ENCODE data around the gene ORC4.

The ORC4 gene

DNA sequence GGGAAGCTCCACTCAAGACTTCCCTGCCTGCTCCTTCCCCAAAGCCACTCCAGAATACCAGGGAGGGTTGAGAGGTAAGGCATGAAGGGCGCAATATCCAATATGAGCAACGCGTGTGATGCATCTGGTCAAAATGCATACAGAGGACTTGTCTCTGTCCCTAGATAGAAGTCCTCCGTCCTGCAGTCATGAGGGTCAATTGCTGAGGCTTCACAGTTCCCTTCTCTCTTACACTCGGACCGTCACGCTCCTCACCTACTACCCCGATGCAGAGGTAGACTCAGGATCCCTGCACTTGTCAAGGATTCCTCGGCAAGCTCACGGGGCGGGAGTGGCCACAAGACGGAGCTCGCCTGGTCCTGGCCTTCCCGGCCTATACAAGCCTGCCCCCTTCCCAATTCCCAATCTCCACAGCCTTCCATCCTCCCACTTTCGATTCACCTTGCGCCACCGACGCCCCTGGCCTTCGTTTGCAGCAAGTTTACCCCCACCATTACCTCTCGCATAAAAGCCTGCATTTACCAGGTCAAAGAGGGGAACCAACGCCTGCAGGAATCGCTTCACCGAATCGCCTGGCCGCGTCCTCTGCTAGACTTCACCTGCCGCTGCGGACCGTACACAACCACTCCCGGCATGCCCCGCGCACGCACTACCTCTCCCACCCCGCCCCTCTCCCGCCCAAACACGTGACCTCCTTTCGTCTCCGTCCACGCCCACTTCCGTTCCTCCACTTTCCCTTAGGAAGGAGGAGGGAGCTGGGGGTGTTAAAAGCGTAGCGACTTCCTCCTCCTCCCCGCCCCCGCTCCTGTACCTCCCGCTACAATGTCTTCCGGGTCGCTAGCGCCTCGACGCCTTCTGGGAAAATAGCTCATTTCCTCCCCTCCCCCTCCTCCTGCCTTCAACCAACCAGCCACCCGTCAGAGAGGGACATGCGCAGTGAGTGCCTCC, at the start of gene ORC4:
ORC4 (minus strand) TSS at position 627 of the 948 bp plus-strand sequence. CDS start 44,779 bp downstream, outside the sequence.
- peak; percentile 99 for DNase-seq (ENCODE audit: low read depth)

DNA sequence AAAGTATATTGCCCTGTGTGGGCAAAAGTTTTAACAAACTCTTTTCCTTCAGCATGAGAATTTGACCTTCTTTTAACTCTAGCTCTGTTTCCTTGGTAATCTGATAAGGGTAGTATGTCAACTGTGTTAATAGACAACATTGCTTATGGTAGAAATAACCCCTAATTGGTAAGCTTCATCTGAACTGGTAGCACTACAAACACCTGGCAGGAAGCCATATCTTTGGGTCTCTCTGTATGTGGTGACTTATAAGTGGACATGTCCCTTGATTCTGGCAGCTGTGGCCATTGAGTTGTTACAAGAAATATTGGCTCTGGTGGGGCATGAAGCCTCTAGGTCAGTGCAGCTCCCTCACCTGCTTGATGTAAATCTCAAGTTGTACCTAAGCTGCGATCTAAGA, 47.3 kb upstream of the ORC4 start:
- DNase-seq (ENCODE audit: low read depth): no peak

DNA sequence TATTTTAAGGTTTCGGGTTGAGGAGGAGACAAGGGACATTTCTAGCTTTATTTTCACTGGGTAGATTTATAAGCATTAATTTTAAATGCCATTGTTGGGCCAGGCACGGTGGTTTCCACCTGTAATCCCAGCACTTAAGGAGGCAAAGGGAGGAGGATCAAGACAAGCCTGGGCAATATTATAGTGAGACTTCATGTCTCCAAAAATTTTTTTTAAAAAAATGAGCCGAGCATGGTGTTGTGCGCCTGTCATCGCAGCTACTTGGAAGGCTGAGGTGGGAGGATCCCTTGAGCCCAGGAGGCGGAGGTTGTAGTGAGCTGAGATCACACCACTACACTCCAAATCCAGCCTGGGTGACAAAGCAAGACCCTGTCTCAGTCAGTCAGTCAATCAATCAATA, 45.4 kb upstream of the ORC4 start:
- no peak for DNase-seq (ENCODE audit: low read depth)

DNA sequence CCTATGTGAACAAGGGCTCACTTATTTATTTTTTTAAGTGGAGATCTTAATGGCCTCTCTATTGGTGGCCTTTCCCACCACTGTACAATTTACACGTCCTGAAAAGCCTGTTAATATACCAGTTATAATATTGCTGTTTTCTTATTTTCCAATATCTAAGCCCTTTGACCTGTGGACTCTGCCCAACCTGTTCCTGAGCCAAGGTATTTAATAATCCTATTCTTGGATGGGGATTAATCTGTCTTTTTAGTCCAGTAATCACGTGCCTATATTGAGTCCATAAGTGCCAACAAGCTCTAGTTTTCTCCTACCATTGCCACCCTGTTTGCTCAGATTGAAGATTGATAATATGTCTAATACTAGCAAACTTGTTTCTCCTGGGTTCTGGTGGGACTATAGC, 43.1 kb upstream of the ORC4 start:
- no peak for DNase-seq (ENCODE audit: low read depth)

DNA sequence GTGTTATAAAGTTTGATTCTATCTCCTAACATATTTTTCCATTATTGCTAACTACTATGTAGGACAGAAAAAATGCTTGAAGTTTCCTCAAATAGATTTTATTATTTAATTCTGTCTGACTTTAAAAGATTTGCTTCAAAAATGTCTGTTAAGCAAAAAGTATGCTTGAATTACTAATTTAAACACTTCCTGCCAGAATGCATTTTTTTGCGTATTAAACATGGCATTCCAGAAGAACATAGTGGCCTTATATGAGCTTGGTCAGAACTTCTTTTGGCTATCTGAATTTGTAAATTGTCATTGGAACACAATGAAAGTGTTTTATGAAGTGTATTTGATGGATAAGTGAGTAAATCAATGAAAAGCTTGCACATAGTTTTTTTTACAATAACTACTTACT, 38.1 kb upstream of the ORC4 start:
- no peak for DNase-seq (ENCODE audit: low read depth)

DNA sequence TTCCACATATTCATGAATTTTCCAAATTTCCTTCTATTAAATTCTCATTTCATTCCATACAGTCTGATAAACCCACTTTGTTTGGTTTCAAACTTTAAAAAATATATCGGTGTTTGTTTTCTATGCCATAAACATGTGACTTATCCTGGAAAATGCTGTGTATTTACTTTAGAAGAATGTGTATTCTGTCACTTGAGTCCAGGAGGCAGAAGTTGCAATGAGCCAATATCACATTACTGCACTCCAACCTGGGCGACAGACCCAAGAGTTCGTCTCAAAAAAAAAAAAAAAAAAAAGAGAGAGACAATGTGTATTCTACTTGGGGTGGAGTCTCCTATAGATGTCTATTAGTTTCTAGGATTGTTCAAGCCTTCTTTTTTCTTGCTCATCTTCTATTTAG, 32.1 kb upstream of the ORC4 start:
- DNase-seq (ENCODE audit: low read depth): no peak

DNA sequence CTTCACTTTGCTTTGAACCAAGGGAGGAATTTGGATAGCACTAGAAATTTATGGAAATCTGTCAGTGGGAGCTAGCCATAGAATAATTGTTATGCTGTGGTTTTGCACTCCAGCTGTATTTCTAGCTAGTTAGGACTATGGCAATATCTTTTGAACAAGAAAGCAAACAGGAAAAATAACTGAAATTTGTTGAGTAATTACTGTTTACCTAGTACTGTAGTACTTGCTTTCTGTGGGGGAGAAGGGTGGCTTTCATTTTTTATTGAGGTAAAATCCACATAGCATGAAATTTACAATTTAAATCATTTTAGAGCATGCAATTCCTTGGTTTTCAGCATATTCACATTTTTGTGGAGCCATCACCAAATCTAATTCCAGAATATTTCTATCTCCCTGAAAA, 28.7 kb upstream of the ORC4 start:
- DNase-seq (ENCODE audit: low read depth): no peak

DNA sequence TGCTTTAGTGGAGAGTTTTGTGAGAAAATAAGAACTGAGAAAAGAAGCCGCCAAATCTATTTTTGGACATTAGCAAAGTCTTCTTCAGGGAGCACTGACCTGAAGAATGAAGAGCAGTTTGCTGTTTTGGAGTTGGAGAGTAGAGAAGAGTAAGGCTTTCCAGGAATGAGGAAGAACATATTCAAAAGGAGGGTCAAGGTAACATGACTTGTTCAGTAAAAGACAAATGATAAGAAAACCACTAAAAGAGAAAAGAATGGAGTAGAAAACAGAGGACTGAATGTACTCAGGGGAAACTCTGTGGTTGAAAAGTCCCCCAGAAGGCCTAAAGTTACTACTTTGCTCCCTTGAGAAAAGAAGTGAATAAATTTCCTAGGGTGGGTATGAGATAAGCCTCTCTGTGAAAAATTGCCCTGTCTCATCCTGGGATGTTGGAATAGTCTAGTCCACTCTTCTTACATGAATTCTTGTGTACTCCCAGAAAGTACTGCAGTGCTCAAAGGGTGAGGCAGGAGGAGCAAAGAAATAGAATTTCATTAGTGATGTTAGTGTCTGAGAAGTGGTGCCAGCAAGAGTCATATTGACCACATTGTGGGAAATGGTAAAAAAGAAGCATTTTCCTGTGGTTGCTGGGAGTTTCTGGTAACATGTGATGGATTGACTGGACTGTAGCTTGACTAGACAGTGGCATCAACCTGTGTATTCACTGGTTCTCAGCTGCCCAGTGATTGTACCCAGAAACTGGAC, 28.1 kb upstream of the ORC4 start:
- peak; percentile 83 for DNase-seq (ENCODE audit: low read depth)

DNA sequence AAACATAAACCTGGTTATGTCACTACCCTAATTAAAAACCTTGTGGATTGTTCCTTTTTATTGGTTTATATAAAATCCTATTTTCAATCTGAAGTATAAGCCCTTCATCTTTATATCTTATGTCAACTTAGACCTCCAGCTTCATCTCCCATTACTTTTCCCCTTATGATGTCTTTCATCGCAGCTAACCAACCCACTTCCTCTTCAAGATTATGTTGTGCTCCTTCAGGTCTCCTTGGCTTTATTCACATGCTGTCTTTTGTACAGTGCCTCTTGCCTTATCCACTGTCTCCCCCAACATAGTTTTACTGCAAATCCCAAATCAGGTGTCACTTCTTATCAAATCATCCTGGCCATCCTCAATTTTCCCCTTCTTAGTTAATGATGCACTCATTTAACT, 26.3 kb upstream of the ORC4 start:
- DNase-seq (ENCODE audit: low read depth): no peak

DNA sequence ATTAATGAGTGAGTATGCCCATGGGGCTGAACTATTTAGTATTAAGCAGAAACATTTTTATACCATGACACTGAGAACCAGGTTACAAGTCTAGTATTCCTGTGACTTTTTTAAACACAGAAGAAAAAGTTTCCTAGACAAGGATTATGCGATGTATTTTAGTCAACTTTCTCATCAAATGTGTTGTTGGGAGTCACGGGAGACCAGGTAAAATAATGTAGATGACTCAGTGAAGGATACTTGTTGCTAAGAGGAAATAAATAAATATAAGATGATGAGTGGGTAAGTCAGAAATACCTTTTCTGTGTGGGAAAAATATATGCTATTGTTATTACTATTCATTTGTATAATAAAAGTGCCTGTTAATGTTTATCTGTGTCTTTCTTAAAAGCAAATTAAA, 23.8 kb upstream of the ORC4 start:
- DNase-seq (ENCODE audit: low read depth): no peak

DNA sequence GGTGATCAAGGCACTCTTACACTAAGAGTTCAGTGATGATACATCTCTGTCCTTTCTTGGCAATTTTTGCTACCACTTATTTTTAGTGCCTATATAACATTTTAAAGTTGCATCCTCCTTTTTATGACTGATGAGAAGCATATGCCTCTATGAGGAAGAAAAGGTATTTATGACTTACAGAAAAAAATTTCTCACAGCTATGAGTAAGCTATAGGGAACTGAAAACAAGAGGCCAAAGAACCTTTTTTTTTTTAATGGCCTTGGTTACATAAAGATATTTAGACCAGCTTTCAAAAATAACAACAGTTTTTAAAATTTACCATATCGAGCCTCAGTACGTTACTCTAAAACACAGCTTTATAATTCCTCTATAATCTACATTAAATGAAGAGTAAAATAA, 21.7 kb upstream of the ORC4 start:
- no peak for DNase-seq (ENCODE audit: low read depth)

DNA sequence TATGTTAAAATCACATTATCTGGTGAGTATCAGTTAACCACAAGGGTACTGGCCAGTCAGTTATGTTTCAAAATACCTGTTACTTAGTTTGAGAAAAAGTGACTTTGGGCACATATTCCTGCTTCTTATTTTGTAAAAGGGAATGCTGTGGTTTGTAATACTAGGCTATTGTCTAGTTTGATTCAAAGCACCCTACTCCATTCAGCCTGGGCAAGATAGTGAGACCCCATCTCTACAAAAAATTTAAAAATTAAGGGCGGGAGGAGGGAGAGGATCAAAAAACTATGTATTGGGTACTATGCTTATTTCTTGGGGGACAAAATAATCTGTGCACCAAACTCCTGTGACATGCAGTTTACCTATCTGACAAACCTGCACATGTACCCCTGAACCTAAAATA, 19.2 kb upstream of the ORC4 start:
- DNase-seq (ENCODE audit: low read depth): peak; percentile 42

DNA sequence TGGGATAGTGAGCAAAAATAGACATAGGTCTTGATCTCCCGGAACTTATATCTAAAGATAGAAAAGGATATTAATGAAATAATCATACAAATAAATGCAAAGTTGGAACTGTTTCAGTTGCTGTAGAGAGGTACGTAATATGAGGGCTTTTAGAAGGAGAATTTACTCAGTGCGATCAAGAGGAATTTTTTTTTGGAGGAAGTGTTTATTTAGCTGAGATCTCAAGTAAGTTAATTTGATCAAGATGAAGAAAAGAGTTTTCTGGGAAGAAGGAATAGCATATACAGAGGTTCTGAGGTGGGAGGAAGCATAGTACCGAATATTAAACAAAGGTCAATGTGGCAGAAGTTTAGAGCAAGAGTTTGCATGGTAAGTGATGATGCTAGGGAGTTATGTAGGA, 11.7 kb upstream of the ORC4 start:
- no peak for DNase-seq (ENCODE audit: low read depth)

DNA sequence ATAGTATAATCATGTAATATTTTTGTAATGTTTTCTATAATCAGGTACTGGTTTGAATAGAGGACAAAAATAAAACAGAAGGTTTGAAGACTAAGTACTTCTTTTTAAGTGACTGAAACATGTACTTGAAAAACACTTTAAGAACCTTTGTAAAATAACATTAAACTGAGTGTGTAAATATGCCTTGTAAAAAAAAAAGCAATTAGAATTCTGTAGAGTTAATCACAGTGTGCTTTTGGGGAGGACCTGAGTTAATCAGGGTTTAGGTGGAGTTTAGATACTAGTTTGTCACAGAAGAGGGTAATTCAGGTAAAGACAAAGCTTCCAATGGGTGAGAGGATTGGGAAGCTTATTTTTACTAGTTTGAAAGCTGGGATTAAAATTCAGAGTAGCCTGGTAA, 10.6 kb upstream of the ORC4 start:
- no peak for DNase-seq (ENCODE audit: low read depth)

DNA sequence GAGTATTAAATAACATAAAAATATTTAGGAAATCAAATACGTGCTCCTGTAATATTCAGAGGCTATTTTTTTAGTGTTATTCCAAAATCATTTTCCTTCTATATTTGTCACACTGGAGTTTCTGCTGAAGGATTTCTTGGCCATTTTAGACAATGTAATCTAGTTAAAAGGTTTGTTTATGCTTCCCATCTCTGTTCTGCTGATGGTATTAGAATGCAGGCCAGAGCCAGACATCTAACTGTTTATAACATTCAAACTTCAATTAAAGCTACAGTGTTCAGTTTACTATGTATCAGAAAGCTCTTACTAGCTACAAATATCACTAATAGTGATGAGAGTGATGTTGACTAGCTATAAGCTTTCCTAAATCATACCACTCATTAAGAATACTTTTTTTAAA, 8.2 kb upstream of the ORC4 start:
- no peak for DNase-seq (ENCODE audit: low read depth)

DNA sequence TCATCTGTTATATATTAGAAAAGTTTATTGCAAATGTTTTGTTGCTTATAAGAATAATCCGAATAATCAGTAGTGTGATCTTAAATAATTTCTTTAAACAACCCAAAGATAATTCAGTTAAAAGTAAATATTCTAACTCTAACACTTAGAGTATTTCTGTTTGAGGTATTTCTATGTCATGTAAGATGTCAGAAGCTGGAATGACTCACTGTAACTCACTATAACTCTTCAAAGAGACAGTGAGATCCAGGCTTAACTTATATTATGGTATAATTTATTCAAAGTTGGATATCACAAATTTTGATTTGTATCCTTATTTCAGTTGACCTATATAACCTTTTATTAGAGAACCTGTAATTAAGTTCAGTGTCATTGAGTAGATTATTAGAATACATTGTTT, 7.3 kb upstream of the ORC4 start:
- no peak for DNase-seq (ENCODE audit: low read depth)

DNA sequence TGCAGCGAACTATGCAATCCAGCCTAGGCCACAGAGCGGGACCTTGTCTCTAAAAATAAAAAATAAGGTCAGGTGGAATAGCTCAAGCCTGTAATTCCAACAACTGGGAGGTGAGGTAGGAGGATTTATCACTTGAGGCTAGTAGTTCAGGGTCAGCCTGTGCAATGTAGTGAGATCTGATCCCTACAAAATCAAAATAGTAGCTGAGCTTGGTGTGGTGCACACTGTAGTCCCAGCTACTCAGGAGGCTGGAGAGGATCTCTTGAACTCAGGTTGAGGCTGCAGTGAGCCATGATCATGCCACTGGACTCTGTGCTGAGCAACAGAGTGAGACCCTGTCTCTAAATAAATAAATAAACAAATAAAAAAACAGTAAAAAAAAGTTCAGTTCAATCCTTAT, 6.0 kb upstream of the ORC4 start:
- no peak for DNase-seq (ENCODE audit: low read depth)

DNA sequence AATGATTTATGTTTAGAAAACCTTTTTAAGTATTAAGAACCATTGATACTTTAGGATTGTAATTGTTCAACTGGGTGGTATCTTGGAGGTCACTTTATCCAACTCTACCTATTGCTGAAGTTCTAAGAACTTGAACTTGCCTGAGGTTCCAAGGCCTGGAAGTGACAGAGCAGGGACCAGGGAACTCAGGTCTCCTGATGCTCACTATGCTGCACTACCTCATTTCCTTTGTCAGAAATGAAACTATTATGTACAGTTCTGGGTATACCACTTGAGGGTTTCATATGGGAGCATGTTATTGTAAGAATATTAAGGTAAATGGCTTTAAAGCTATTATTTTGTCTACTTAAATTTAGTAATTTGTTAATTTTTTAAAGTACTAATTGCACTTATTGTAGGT, 3.3 kb upstream of the ORC4 start:
- DNase-seq (ENCODE audit: low read depth): no peak

DNA sequence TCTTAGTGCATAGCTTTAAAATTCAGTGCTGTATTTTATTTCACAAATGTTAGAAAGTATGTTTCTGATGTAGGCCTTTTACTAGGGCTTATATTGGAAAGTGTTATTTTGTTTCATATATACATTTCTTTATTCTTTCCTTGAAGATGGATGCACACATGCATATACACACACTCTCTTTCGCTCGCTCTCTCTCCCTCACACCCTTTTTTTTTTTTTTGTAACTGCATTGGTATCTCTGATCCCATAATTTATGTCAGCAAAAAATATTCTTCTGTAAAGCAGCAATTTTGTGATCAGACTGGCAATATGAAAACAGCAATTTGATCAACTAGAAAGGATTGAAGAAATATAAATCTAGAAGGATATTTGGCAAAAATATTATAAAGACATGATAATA, 2.3 kb upstream of the ORC4 start:
- no peak for DNase-seq (ENCODE audit: low read depth)

DNA sequence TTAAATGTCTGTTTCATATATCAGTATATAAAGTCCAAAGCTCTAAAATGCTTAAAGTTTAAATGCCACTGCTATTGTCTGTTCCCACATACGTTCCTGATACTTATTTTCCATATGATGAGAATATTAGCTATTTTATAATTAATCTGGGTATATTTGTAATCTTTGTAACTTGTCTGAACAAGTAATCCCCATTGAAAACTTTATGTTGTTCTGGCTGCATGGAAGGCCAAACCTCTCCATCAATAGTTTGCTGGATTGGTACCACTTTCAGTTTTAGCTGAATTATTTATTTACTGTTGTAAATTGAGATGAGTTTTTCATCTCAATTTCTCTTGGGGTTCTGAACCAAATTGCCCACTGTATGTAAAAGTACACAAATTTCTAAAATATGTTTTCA, 1.8 kb upstream of the ORC4 start:
- no peak for DNase-seq (ENCODE audit: low read depth)

DNA sequence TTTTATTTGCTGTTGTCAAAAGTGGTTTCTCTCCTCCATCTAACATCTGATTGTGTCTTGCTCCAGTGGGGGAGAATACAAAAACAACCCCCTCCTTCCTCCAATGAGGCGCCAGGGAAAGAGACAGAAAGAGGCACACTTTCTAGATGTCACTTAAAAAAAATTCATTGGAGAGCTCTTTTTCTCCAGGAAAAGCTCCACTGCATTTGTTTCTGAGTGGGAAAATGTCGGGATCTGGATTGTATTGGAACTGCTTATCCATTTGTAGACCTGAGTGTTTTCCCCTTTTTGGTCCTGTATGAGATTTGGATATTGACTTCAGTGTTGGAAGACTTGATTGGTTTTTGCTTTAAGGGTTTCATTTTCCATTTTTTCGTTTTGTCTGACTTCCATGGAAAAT, 1.3 kb upstream of the ORC4 start:
- no peak for DNase-seq (ENCODE audit: low read depth)

DNA sequence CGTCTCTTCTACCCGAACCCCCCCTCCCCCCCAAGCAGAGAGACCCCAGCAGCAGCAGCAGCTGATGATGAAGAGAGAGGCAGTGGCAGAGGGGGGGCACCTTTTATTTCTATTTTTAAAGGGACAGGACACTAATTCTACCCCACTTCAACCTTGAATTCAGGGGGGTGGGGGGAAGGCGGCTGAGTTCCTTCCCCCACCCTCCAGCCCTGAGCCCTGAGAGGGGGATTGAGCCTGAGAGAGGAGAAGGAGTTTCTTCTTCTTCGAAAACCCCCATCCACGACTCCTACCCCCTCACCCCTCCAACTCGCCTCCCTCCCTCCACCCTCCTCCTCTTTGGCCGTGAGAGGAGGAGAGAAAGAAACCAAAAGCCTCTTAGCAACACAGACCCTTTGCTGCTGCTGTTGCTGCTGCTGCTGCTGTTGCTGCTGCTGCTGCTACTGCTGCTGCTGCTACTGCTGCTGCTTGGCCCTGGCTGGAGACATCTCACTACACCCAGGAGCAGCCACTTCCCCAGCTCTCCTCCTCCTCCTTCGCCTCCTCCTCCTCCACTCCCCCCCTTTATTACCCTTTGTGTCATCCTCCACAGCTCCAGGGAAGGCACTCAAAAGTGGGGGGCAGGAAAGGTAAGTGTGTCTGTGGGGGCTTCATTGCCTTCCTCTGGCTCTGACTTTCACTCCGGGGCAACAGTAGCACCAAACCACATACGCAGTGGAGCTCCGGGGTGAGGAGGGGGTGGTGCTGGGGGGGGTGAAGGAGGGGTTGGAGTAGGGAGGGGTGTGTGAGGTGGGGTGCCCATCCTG, 723 bp upstream of the ORC4 start, which contains the start of gene MBD5:
MBD5 (plus strand) TSS at position 33 of the 803 bp plus-strand sequence.
- peak; percentile 60 for DNase-seq (ENCODE audit: low read depth)

DNA sequence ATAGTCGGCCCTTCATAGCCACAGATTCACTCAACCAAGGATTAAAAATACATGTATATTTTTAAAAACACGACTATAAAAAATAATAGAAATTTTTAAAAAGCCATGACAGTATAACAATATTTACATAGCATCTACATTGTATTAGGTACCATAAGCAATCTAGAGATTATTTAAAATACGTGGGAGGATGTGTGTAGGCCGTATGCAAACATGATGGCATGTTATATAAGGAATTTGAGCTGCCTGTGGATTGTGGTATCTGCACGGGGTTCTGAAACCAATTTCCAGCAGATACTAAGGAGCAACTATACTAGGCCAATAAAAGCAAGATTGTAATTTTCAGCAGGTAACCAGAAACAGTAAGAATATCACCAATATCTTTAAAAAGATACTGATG, 5.9 kb downstream of the ORC4 start:
- DNase-seq (ENCODE audit: low read depth): no peak
